Limb (tissue), 2 donors: ENCODE results near the gene CDRT4.

Experiments used
- DNase-seq, 2 donors: peaks; one replicate each; pipeline ENCODE4 v3.0.0-alpha.2; 2016; ENCODE audit errors: extremely low spot score in 2 of 2

Gene CDRT4

GRCh38 chr17:15397620-15398019 is 69.8 kb downstream of the CDRT4 start:
- DNase-seq: no peak

- no peak for DNase-seq
These were observed 72.3 kb downstream of the CDRT4 start for GRCh38 chr17:15395091-15395490.

GRCh38 chr17:15393414-15393813 is 74.0 kb downstream of the CDRT4 start:
- no peak for DNase-seq

- DNase-seq: no peak
These were observed 75.1 kb downstream of the CDRT4 start for GRCh38 chr17:15392326-15392741.

- no peak for DNase-seq
These were observed 78.9 kb downstream of the CDRT4 start for GRCh38 chr17:15388356-15389041.

GRCh38 chr17:15386083-15386482 is 81.3 kb downstream of the CDRT4 start:
- no peak for DNase-seq
